Astrocyte (in vitro differentiated cells and primary cell): ENCODE measurements around the gene SMC1B.
"Not testable (repeated sequence)": the region's sequence is repeated elsewhere in the genome, so short reads cannot be mapped to it uniquely, and the experiment has no call there.

Source experiments
- EZH2 ChIP-seq: IDR thresholded peaks from 2 replicates; pipeline ENCODE4 v1.6.1; 2012; ENCODE audit warnings: mild to moderate bottlenecking, low read length, inconsistent platforms; ENCODE audit not compliant: insufficient read depth
- TF ChIP-seq, protein P1 (sequence below): IDR thresholded peaks from 2 replicates; pipeline ENCODE4 v1.5.1; 2011; ENCODE audit warnings: low read depth, mild to moderate bottlenecking, inconsistent platforms, low read length, moderate library complexity; ENCODE audit not compliant: insufficient read depth

DNA sequence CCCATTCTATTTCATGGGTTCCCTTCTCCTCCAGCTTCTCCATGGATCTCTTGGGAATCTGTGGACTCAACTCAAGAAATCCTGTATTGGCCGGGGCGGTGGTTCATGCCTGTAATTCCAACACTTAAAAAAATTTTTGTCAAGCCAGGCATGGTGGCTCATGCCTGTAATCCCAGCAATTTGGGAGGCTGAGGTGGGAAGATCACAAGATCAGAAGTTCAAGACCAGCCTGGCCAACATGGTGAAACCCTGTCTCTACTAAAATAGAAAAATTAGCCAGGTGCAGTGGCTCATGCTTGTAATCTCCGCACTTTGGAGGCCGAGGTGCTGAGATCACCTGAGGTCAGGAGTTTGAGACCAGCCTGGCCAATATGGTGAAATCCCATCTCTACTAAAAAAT lies 34.2 kb upstream of the SMC1B start:
- TF ChIP-seq, protein P1, sequence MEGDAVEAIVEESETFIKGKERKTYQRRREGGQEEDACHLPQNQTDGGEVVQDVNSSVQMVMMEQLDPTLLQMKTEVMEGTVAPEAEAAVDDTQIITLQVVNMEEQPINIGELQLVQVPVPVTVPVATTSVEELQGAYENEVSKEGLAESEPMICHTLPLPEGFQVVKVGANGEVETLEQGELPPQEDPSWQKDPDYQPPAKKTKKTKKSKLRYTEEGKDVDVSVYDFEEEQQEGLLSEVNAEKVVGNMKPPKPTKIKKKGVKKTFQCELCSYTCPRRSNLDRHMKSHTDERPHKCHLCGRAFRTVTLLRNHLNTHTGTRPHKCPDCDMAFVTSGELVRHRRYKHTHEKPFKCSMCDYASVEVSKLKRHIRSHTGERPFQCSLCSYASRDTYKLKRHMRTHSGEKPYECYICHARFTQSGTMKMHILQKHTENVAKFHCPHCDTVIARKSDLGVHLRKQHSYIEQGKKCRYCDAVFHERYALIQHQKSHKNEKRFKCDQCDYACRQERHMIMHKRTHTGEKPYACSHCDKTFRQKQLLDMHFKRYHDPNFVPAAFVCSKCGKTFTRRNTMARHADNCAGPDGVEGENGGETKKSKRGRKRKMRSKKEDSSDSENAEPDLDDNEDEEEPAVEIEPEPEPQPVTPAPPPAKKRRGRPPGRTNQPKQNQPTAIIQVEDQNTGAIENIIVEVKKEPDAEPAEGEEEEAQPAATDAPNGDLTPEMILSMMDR: not testable (repeated sequence)
- TF ChIP-seq EZH2: not testable (repeated sequence)
